ENCODE results near the gene TARBP1.

GRCh38 chr1:234515821-234516241, 36.9 kb upstream of the TARBP1 start:
- TF ChIP-seq CTCF (IDR thresholded peaks at IDR 0.05 in 4 of 5, conservative IDR thresholded peaks at IDR 0.05 in 1 of 5): no peak
- no peak for TF ChIP-seq POLR2A (IDR thresholded peaks at IDR 0.05)

All from gastrocnemius medialis (tissue), 4 donors.